Neural cell (in vitro differentiated cells): ENCODE measurements around the gene ZNF384. TPM values are rescaled to one million over a fixed set of nuclear protein-coding genes. Genes with fewer than 3 reads are reported as not detected.

ENCODE experiments used
- H2AFZ ChIP-seq: fragments of 200-600, 300-800 bp; sonication (generic), shearing (Covaris generic); 2 replicates; pipeline ENCODE4 v1.6.0; 2014; ENCODE audit warnings: low read depth, mild to moderate bottlenecking, antibody characterized with exemption, low read length, moderate library complexity
- H3F3A ChIP-seq: fragments of 200-600 bp; shearing (Covaris generic); 2 replicates; pipeline ENCODE4 v1.6.1; 2016; ENCODE audit warnings: mild to moderate bottlenecking, moderate library complexity, mixed read lengths, antibody characterized with exemption, low read length; ENCODE audit not compliant: insufficient read depth, poor library complexity, severe bottlenecking
- H3K27ac ChIP-seq: fragments of 200-600, 300-800 bp; sonication (generic), shearing (Covaris generic); 2 replicates; pipeline ENCODE4 v1.5.1; 2014; ENCODE audit warnings: mild to moderate bottlenecking, low read length, moderate library complexity
- H3K27me3 ChIP-seq: fragments of 300-800, 200-600 bp; sonication (generic), shearing (Covaris generic); 2 replicates; pipeline ENCODE4 v1.6.0; 2014; ENCODE audit warnings: mild to moderate bottlenecking, low read depth, low read length, moderate library complexity; ENCODE audit not compliant: insufficient read depth
- H3K36me3 ChIP-seq: fragments of 300-800, 200-600 bp; sonication (generic), shearing (Covaris generic); 2 replicates; pipeline ENCODE4 v1.5.1; 2014; ENCODE audit warnings: mild to moderate bottlenecking, antibody characterized with exemption, low read length, moderate library complexity; ENCODE audit not compliant: insufficient read depth
- H3K4me2 ChIP-seq: fragments of 300-800, 200-600 bp; sonication (generic), shearing (Covaris generic); 2 replicates; pipeline ENCODE4 v1.6.0; 2014; ENCODE audit warnings: mild to moderate bottlenecking, low read length
- H3K4me3 ChIP-seq: fragments of 300-800, 200-600 bp; sonication (generic), shearing (Covaris generic); 2 replicates; pipeline ENCODE4 v1.5.1; 2014; ENCODE audit warnings: mild to moderate bottlenecking, low read length, moderate library complexity
- H3K79me2 ChIP-seq: fragments of 200-600 bp; shearing (Covaris generic); replicated peaks from 2 replicates; pipeline ENCODE4 v1.6.0; 2014; ENCODE audit warnings: mild to moderate bottlenecking, low read length, moderate library complexity; ENCODE audit not compliant: insufficient read depth
- H3K9ac ChIP-seq: fragments of 300-800, 200-600 bp; sonication (generic), shearing (Covaris generic); 2 replicates; pipeline ENCODE4 v1.6.1; 2016; ENCODE audit warnings: mild to moderate bottlenecking, low read length, mixed read lengths
- H3K9me2 ChIP-seq: fragments of 200-600 bp; shearing (Covaris generic); 2 replicates; pipeline ENCODE4 v1.6.1; 2016; ENCODE audit warnings: mild to moderate bottlenecking, low read length, mixed read lengths; ENCODE audit not compliant: insufficient read depth
- H3K9me3 ChIP-seq: fragments of 200-600, 300-800 bp; sonication (generic), shearing (Covaris generic); 2 replicates; pipeline ENCODE4 v1.6.1; 2016; ENCODE audit warnings: mild to moderate bottlenecking, mixed run types, low read length, moderate library complexity, mixed read lengths
- H4K20me1 ChIP-seq: fragments of 200-600 bp; shearing (Covaris generic); 2 replicates; pipeline ENCODE4 v1.6.1; 2016; ENCODE audit warnings: mild to moderate bottlenecking, mixed run types; ENCODE audit not compliant: insufficient read depth
- CTCF ChIP-seq: fragments of 450-650 bp; IDR thresholded peaks from 2 replicates; pipeline ENCODE4 v1.5.1; 2014; ENCODE audit warnings: antibody characterized with exemption, mild to moderate bottlenecking, moderate library complexity; ENCODE audit not compliant: poor library complexity, severe bottlenecking
- EP300 ChIP-seq: fragments of 450-650 bp; conservative IDR thresholded peaks from 2 replicates; pipeline ENCODE4 v1.6.1; 2014; ENCODE audit warnings: antibody characterized with exemption, mild to moderate bottlenecking, moderate library complexity; ENCODE audit not compliant: poor library complexity, severe bottlenecking
- EZH2 ChIP-seq: fragments of 200-600, 300-800 bp; shearing (Covaris generic), sonication (generic); IDR thresholded peaks from 2 replicates; pipeline ENCODE4 v1.6.1; 2014; ENCODE audit warnings: antibody characterized with exemption, low read length, borderline replicate concordance, mild to moderate bottlenecking; ENCODE audit not compliant: insufficient read depth, poor library complexity, severe bottlenecking
- MXI1 ChIP-seq: fragments of 450-650 bp; conservative IDR thresholded peaks from 2 replicates; pipeline ENCODE4 v1.6.1; 2014; ENCODE audit warnings: antibody characterized with exemption, mild to moderate bottlenecking; ENCODE audit not compliant: poor library complexity, severe bottlenecking
- POLR2AphosphoS5 ChIP-seq: IDR thresholded peaks from 2 replicates; pipeline ENCODE4 v1.6.1; 2012
- RAD21 ChIP-seq: fragments of 450-650 bp; conservative IDR thresholded peaks from 2 replicates; pipeline ENCODE4 v1.6.1; 2014; ENCODE audit warnings: antibody characterized with exemption, mild to moderate bottlenecking, moderate library complexity
- REST ChIP-seq: IDR thresholded peaks from 2 replicates; pipeline ENCODE4 v1.6.1; 2012; ENCODE audit warnings: borderline replicate concordance
- SMC3 ChIP-seq: fragments of 450-650 bp; conservative IDR thresholded peaks from 2 replicates; pipeline ENCODE4 v1.6.1; 2014; ENCODE audit warnings: antibody characterized with exemption, mild to moderate bottlenecking, moderate library complexity; ENCODE audit not compliant: poor library complexity
- TAF1 ChIP-seq: IDR thresholded peaks from 2 replicates; pipeline ENCODE4 v1.6.1; 2012; ENCODE audit warnings: low read depth
- polyA plus RNA-seq: library from polyadenylated mRNA; depleted of rRNA; stranded (reverse); fragments of >200 nt; gene quantifications from 2 replicates; pipeline ENCODE4 v1.2.3, GENCODE V29; 2014

ZNF384 gene
- polyA plus RNA-seq, 1 donor from 2014 or later, result 25.8 TPM

- H3K9me3 ChIP-seq, result no peaks in the 10 kb centered on the region
- no peaks in the 10 kb centered on the region for H3K36me3 ChIP-seq
- H3K27me3 ChIP-seq, result no peaks in the 10 kb centered on the region
- H3K4me3 ChIP-seq, result peak overlapping the region; percentile 77
- H3K79me2 ChIP-seq, result peaks cover 32% of the 10 kb centered on the region
- no peak for TF ChIP-seq TAF1
- TF ChIP-seq POLR2AphosphoS5, result no peak
- TF ChIP-seq MXI1, result no peak
- no peak for TF ChIP-seq RAD21
- no peak for TF ChIP-seq SMC3
- TF ChIP-seq CTCF, result no peak
- no peak for TF ChIP-seq EP300
- TF ChIP-seq EZH2, result no peak
- TF ChIP-seq REST, result no peak
- no peaks in the 10 kb centered on the region for H3K9me2 ChIP-seq
- H2AFZ ChIP-seq, result peak overlapping the region; percentile 76
- peak overlapping the region; percentile 94 for H3K4me2 ChIP-seq
- peak overlapping the region; percentile 95 for H3K9ac ChIP-seq
- no peaks in the 10 kb centered on the region for H3F3A ChIP-seq
- H4K20me1 ChIP-seq, result no peaks in the 10 kb centered on the region
- H3K27ac ChIP-seq, result peak overlapping the region; percentile 97
Measured at GRCh38 chr12:6662602-6662905, 26.6 kb downstream of the ZNF384 start.

GRCh38 chr12:6653987-6654386 is 35.2 kb downstream of the ZNF384 start:
- no peak for TF ChIP-seq EP300
- no peaks in the 10 kb centered on the region for H3K9me2 ChIP-seq
- no peak overlapping the region for H2AFZ ChIP-seq
- no peak overlapping the region for H3K27ac ChIP-seq
- H3K4me3 ChIP-seq, result no peak overlapping the region
- H3K9ac ChIP-seq, result no peak overlapping the region
- no peaks in the 10 kb centered on the region for H3K27me3 ChIP-seq
- no peaks in the 10 kb centered on the region for H3F3A ChIP-seq
- H3K4me2 ChIP-seq, result no peak overlapping the region
- peaks cover 9% of the 10 kb centered on the region for H3K79me2 ChIP-seq
- no peaks in the 10 kb centered on the region for H3K9me3 ChIP-seq
- no peaks in the 10 kb centered on the region for H4K20me1 ChIP-seq
- peaks cover 10% of the 10 kb centered on the region for H3K36me3 ChIP-seq

- H3K4me3 ChIP-seq, result no peak overlapping the region
- H3K27ac ChIP-seq, result no peak overlapping the region
- no peak overlapping the region for H3K9ac ChIP-seq
- H3K36me3 ChIP-seq, result peaks cover 10% of the 10 kb centered on the region
- H3K9me2 ChIP-seq, result no peaks in the 10 kb centered on the region
- H3K9me3 ChIP-seq, result no peaks in the 10 kb centered on the region
- TF ChIP-seq POLR2AphosphoS5, result no peak
- TF ChIP-seq CTCF, result no peak
- TF ChIP-seq RAD21, result no peak
- no peak for TF ChIP-seq SMC3
- no peak for TF ChIP-seq MXI1
- TF ChIP-seq EZH2, result no peak
- TF ChIP-seq REST, result no peak
- no peak for TF ChIP-seq TAF1
- no peak for TF ChIP-seq EP300
- no peak overlapping the region for H3K4me2 ChIP-seq
- no peaks in the 10 kb centered on the region for H3F3A ChIP-seq
- H2AFZ ChIP-seq, result no peak overlapping the region
- no peaks in the 10 kb centered on the region for H3K27me3 ChIP-seq
- H3K79me2 ChIP-seq, result peaks cover 3% of the 10 kb centered on the region
- no peaks in the 10 kb centered on the region for H4K20me1 ChIP-seq
Measured at GRCh38 chr12:6653342-6653741, 35.8 kb downstream of the ZNF384 start.
